H1 (cell line): Measurements from ENCODE around the gene ATP2B3. TPM values are rescaled to one million over a fixed set of nuclear protein-coding genes. Genes with fewer than 3 reads are reported as not detected.

ENCODE experiments used
- CTCF ChIA-PET: fragments of 300-600 bp; sonication (Branson Sonifier 250); formaldehyde crosslinking; loops from one replicate; lab custom pipeline; 2021; ENCODE audit not compliant: partially characterized antibody; lab: Charles Lee
- POLR2A ChIA-PET: fragments of 300-600 bp; sonication (Branson Sonifier 250); formaldehyde crosslinking; loops from one replicate; lab custom pipeline; 2021; ENCODE audit warnings: inconsistent platforms; ENCODE audit not compliant: partially characterized antibody; lab: Charles Lee
- DNase-seq, 2 experiments: peaks; one replicate each; pipeline versions ENCODE4 v3.0.0 to v3.0.0-alpha.2; 2010 to 2022; ENCODE audit warnings: low spot score in 2 of 2, low read depth in 1 of 2, mixed read lengths in 1 of 2
- FAIRE-seq: peaks from 2 replicates; lab custom pipeline; 2011; peaks lifted over from hg19 to GRCh38; lab: Jason Lieb, UNC
- H2AFZ ChIP-seq: 2 replicates; pipeline ENCODE4 v1.8.1; 2012; ENCODE audit warnings: low read length, inconsistent platforms
- H2AK5ac ChIP-seq: 2 replicates; pipeline ENCODE4 v1.6.1; 2013; ENCODE audit warnings: low read depth, low read length
- H2BK120ac ChIP-seq: replicated peaks from 2 replicates; pipeline ENCODE3; 2013; ENCODE audit warnings: low read depth, low read length, inconsistent platforms
- H2BK12ac ChIP-seq: 2 replicates; pipeline ENCODE4 v1.6.1; 2013; ENCODE audit warnings: low read depth, low read length
- H2BK15ac ChIP-seq: 2 replicates; pipeline ENCODE4 v1.6.1; 2013; ENCODE audit warnings: low read length
- H2BK20ac ChIP-seq: 2 replicates; pipeline ENCODE4 v1.6.1; 2013; ENCODE audit warnings: low read length
- H2BK5ac ChIP-seq: 2 replicates; pipeline ENCODE4 v1.6.1; 2013; ENCODE audit warnings: low read depth, low read length
- H3K14ac ChIP-seq: 2 replicates; pipeline ENCODE4 v1.6.1; 2013; ENCODE audit warnings: inconsistent platforms; ENCODE audit not compliant: insufficient read length
- H3K18ac ChIP-seq: 2 replicates; pipeline ENCODE4 v1.6.1; 2013; ENCODE audit warnings: low read length; ENCODE audit errors: extremely low read depth
- H3K23ac ChIP-seq: 2 replicates; pipeline ENCODE4 v1.6.1; 2013; ENCODE audit warnings: inconsistent platforms; ENCODE audit not compliant: insufficient read length
- H3K23me2 ChIP-seq: 2 replicates; pipeline ENCODE4 v1.6.1; 2013; ENCODE audit warnings: low read depth, low read length
- H3K27ac ChIP-seq: 2 replicates; pipeline ENCODE4 v1.6.1; 2011; ENCODE audit warnings: low read depth, low read length, inconsistent platforms
- H3K27me3 ChIP-seq, 4 experiments: replicated peaks in 1 of 4; 1 replicate in 1 of 4; 2 replicates in 3 of 4; pipeline versions ENCODE4 v1.6.1 to v1.8.1; 2011 to 2013; ENCODE audit warnings: low read length in 3 of 4, mild to moderate bottlenecking in 3 of 4, inconsistent platforms in 2 of 4, mixed read lengths in 2 of 4, moderate library complexity in 1 of 4; ENCODE audit not compliant: control insufficient read depth in 3 of 4, insufficient read depth in 3 of 4; ENCODE audit errors: extremely low read depth in 1 of 4
- H3K36me3 ChIP-seq, 4 experiments: 2 replicates each; pipeline versions ENCODE4 v1.6.1 to v1.8.1; 2011 to 2013; ENCODE audit warnings: mild to moderate bottlenecking in 4 of 4, low read length in 3 of 4, moderate library complexity in 2 of 4, control low read depth in 1 of 4, inconsistent platforms in 1 of 4; ENCODE audit not compliant: insufficient read depth in 4 of 4, control insufficient read depth in 2 of 4
- H3K4ac ChIP-seq: replicated peaks from 2 replicates; pipeline ENCODE3; 2013; ENCODE audit warnings: low read length, low read depth, mixed read lengths, inconsistent platforms; ENCODE audit not compliant: insufficient read length
- H3K4me1 ChIP-seq, 4 experiments: replicated peaks in 1 of 4; 1 replicate in 1 of 4; 2 replicates in 3 of 4; pipeline versions ENCODE4 v1.6.1 to v1.8.1; 2011 to 2013; ENCODE audit warnings: low read length in 3 of 4, inconsistent platforms in 2 of 4, mixed read lengths in 1 of 4; ENCODE audit not compliant: insufficient read depth in 4 of 4, control insufficient read depth in 3 of 4
- H3K4me2 ChIP-seq, 2 experiments: 2 replicates each; pipeline versions ENCODE4 v1.6.1 to v1.8.1; 2011 to 2013; ENCODE audit warnings: low read depth in 2 of 2, low read length in 2 of 2, control low read depth in 1 of 2, inconsistent platforms in 1 of 2, mild to moderate bottlenecking in 1 of 2; ENCODE audit not compliant: insufficient read depth in 1 of 2
- H3K4me3 ChIP-seq, 4 experiments: fragments of 200-600, 300-600 bp in 1 of 4; sonication (generic), shearing (Covaris generic), sonication (Bioruptor Twin) in 1 of 4; 2 replicates each; pipeline versions ENCODE4 v1.5.1 to v1.8.1; 2011 to 2016; ENCODE audit warnings: low read length in 4 of 4, low read depth in 3 of 4, control low read depth in 2 of 4, inconsistent platforms in 2 of 4, mild to moderate bottlenecking in 2 of 4, mixed read lengths in 1 of 4, moderate library complexity in 1 of 4; ENCODE audit not compliant: insufficient read depth in 2 of 4; ENCODE audit errors: extremely low read depth in 1 of 4
- H3K56ac ChIP-seq: replicated peaks from 2 replicates; pipeline ENCODE3; 2013; ENCODE audit warnings: low read depth, mild to moderate bottlenecking, mixed read lengths, low read length, inconsistent platforms; ENCODE audit not compliant: insufficient read length
- H3K79me1 ChIP-seq: 2 replicates; pipeline ENCODE4 v1.6.1; 2013; ENCODE audit warnings: low read depth, low read length, control low read depth
- H3K79me2 ChIP-seq, 2 experiments: 2 replicates each; pipeline versions ENCODE4 v1.6.1 to v1.8.1; 2012 to 2013; ENCODE audit warnings: low read length in 2 of 2, mild to moderate bottlenecking in 2 of 2, inconsistent platforms in 1 of 2; ENCODE audit not compliant: insufficient read depth in 2 of 2, control insufficient read depth in 1 of 2
- H3K9ac ChIP-seq, 4 experiments: replicated peaks in 1 of 4; 1 replicate in 1 of 4; 2 replicates in 3 of 4; pipeline versions ENCODE4 v1.6.1 to v1.8.1; 2011 to 2013; ENCODE audit warnings: low read depth in 3 of 4, low read length in 3 of 4, control low read depth in 2 of 4, mild to moderate bottlenecking in 2 of 4, moderate library complexity in 2 of 4, inconsistent platforms in 1 of 4; ENCODE audit errors: extremely low read depth in 1 of 4
- H3K9me3 ChIP-seq, 2 experiments: 2 replicates each; pipeline versions ENCODE4 v1.6.1 to v1.8.1; 2012 to 2013; ENCODE audit warnings: mild to moderate bottlenecking in 2 of 2, moderate library complexity in 2 of 2, control low read depth in 1 of 2, inconsistent platforms in 1 of 2, low read depth in 1 of 2, low read length in 1 of 2, mixed read lengths in 1 of 2; ENCODE audit not compliant: insufficient read depth in 2 of 2
- H4K20me1 ChIP-seq, 2 experiments: replicated peaks in 1 of 2; 2 replicates each; pipeline versions ENCODE3 to v1.8.1; 2011 to 2013; ENCODE audit warnings: inconsistent platforms in 2 of 2, low read length in 2 of 2, mild to moderate bottlenecking in 1 of 2; ENCODE audit not compliant: insufficient read depth in 2 of 2, control insufficient read depth in 1 of 2
- H4K5ac ChIP-seq: 2 replicates; pipeline ENCODE4 v1.6.1; 2013; ENCODE audit warnings: low read length, low read depth, mixed read lengths, inconsistent platforms; ENCODE audit not compliant: insufficient read length
- H4K8ac ChIP-seq: 2 replicates; pipeline ENCODE4 v1.8.0; 2013; ENCODE audit warnings: mild to moderate bottlenecking, moderate library complexity, low read length, inconsistent platforms; ENCODE audit not compliant: insufficient read depth; ENCODE audit errors: extremely low read depth
- H4K91ac ChIP-seq: replicated peaks from 2 replicates; pipeline ENCODE3; 2013; ENCODE audit warnings: low read length, mixed read lengths, inconsistent platforms; ENCODE audit not compliant: insufficient read length
- BRCA1 ChIP-seq: IDR thresholded peaks from 2 replicates; pipeline ENCODE4 v1.6.1; 2012; ENCODE audit warnings: low read depth, low read length, improper control_type of control experiment
- FOSL1 ChIP-seq: IDR thresholded peaks from 2 replicates; pipeline ENCODE4 v1.6.1; 2011; ENCODE audit warnings: mild to moderate bottlenecking, low read depth, low read length, moderate library complexity; ENCODE audit not compliant: insufficient read depth
- JUND ChIP-seq: IDR thresholded peaks from 2 replicates; pipeline ENCODE4 v1.6.1; 2011; ENCODE audit warnings: mild to moderate bottlenecking, improper control_type of control experiment, low read length
- KDM1A ChIP-seq: fragments of 200-600, 300-600 bp; sonication (generic); IDR thresholded peaks from 2 replicates; pipeline ENCODE4 v1.7.1; 2016; ENCODE audit warnings: mild to moderate bottlenecking, low read length, borderline replicate concordance
- KDM5A ChIP-seq: fragments of 200-600 bp; IDR thresholded peaks from 2 replicates; pipeline ENCODE4 v1.7.1; 2012; ENCODE audit warnings: mild to moderate bottlenecking, low read length, inconsistent platforms, mixed read lengths
- MAFK ChIP-seq: IDR thresholded peaks from 2 replicates; pipeline ENCODE4 v1.6.1; 2012; ENCODE audit warnings: low read depth, mild to moderate bottlenecking, improper control_type of control experiment, low read length
- NANOG ChIP-seq: IDR thresholded peaks from 2 replicates; pipeline ENCODE4 v1.6.1; 2011; ENCODE audit warnings: low read length, low read depth, mild to moderate bottlenecking, inconsistent platforms; ENCODE audit not compliant: insufficient read depth, poor library complexity, severe bottlenecking
- NRF1 ChIP-seq: IDR thresholded peaks from 2 replicates; pipeline ENCODE4 v1.6.1; 2011; ENCODE audit warnings: mild to moderate bottlenecking, low read depth, low read length, improper control_type of control experiment
- SIN3A ChIP-seq, 2 experiments: IDR thresholded peaks in 1 of 2; conservative IDR thresholded peaks in 1 of 2; 2 replicates each; pipeline ENCODE4 v1.6.1; 2011 to 2012; ENCODE audit warnings: low read length in 2 of 2, improper control_type of control experiment in 1 of 2, low read depth in 1 of 2, mild to moderate bottlenecking in 1 of 2
- SP1 ChIP-seq: IDR thresholded peaks from 2 replicates; pipeline ENCODE4 v1.6.1; 2011; ENCODE audit warnings: low read depth, low read length
- YY1 ChIP-seq: IDR thresholded peaks from 2 replicates; pipeline ENCODE4 v1.6.1; 2011; ENCODE audit warnings: low read depth, mild to moderate bottlenecking, low read length
- WGBS, 2 experiments: shearing (Covaris generic) in 1 of 2; methylation state at CpG; one replicate each; pipeline versions ENCODE4 v1.1.6 to v1.1.7; 2013 to 2015; ENCODE audit warnings: low lambda C conversion rate in 2 of 2, mixed read lengths in 2 of 2, inconsistent platforms in 1 of 2, low coverage in 1 of 2, missing lambda C conversion rate in 1 of 2; ENCODE audit not compliant: insufficient replicate concordance in 2 of 2, insufficient coverage in 1 of 2, insufficient read length in 1 of 2; ENCODE audit errors: extremely low coverage in 1 of 2, missing lambda C conversion rate in 1 of 2; 5-methylcytosine and 5-hydroxymethylcytosine counted together
- polyA plus RNA-seq, 7 experiments: library from polyadenylated mRNA; depleted of rRNA in 3 of 7; stranded (reverse) in 5 of 7; unstranded in 2 of 7; fragments of >200 nt in 5 of 7; fragments of 200-250 nt in 2 of 7; gene quantifications; 1 replicate in 5 of 7; 2 replicates in 1 of 7; 4 replicates in 1 of 7; pipeline versions ENCODE4 v1.2.1 to v1.2.3, GENCODE V29; 2011 to 2013; ENCODE audit warnings: missing spikeins in 2 of 7, mixed read lengths in 2 of 7
- total RNA-seq: library from RNA; stranded (reverse); fragmentation: NEBNext Ultra II Directional; extraction: Animal tissue kit (Norgen Biotek cat#: 25700); gene quantifications from 2 replicates; pipeline ENCODE4 v1.2.1, GENCODE V29; 2021
- TF ChIP-seq, protein P1 (sequence below): IDR thresholded peaks from 2 replicates; pipeline ENCODE4 v1.6.1; 2011; ENCODE audit warnings: low read length, improper control_type of control experiment

ATP2B3 gene
- total and polyA plus RNA-seq, 2 of the 8 experiments (the other 6 are each of a cell fraction or from before 2014, with no cell fraction given): 0.14 to 0.19 TPM

DNA sequence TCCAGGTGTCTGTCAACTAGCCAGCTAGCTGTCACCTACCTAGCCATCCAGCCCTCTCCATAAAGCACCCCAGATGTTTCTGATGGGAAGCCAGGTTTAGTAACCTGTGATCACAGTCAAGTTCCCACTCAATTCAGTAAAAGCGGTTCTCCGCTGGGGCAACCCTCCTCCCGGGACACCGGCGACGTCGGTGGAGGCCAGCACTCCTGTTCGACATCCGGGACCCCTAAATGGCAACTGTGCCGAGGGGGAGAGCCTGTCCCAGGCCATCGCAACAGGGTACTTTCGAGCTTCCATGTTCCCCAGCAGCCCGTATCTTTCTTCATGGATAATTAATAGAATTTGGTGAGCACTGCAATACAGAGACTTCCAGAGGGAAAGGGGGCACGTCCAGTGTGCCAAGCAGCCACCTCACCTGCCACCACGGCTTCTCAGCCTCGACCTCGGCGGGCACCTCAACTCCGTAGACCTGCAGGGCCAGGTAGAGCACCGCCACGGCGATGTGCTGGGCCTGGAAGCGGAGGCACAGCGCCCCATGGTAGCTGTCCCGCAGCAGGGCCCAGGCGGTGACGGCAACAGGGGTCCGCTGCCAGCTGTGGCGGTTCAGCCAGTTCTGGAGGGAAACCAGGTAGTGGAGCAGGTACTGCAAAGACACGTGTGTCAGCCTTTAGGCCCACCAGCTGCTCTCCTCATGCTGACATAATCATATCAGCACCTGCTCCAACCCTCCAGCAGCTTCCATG lies 74.8 kb downstream of the ATP2B3 start:
- DNase-seq (no peak), FAIRE-seq (no peak)
- POLR2A ChIA-PET: no interaction called here
- Histone ChIP-seq H3K18ac (no peak overlapping the region), H3K56ac (no peak overlapping the region), H2BK15ac (no peak overlapping the region), H4K20me1 (peaks cover 0 to 3% of the 10 kb centered on the region in 2 experiments), H3K4ac (no peak overlapping the region), H3K23me2 (no peaks in the 10 kb centered on the region), H2AFZ (no peak overlapping the region), H3K9ac (no peak overlapping the region), H3K9me3 (no peaks in the 10 kb centered on the region), H3K79me1 (no peaks in the 10 kb centered on the region), H3K4me3 (no peak overlapping the region), H2BK12ac (no peak overlapping the region), H3K23ac (no peak overlapping the region), H4K91ac (no peak overlapping the region), H2BK20ac (no peak overlapping the region), H3K4me1 (no peaks in the 10 kb centered on the region), H2BK5ac (no peak overlapping the region), H2BK120ac (no peak overlapping the region), H3K27me3 (no peaks in the 10 kb centered on the region), H4K8ac (no peak overlapping the region), H3K36me3 (0 out of 8 replicates have a peak, but pooled peaks cover 0 to 6% (median 0%) of the 10 kb centered on the region in 4 experiments), H3K79me2 (no peaks in the 10 kb centered on the region; a peak in 1 of 4 replicates), H2AK5ac (no peak overlapping the region), H3K14ac (no peak overlapping the region), H4K5ac (no peak overlapping the region), H3K4me2 (no peak overlapping the region), H3K27ac (no peak overlapping the region)
- CTCF ChIA-PET: interaction anchor here (1.0 to 1.7 kb wide), 5 partner anchors 11 to 77 kb away, joined by 4 to 6 read pairs (median 4); no protein-coding TSS in a partner anchor
- 94% methylated on average over 20 of the region's 30 CpGs; no CpG with 5 or more reads in 1 of the 2 experiments for WGBS, 2 experiments
- TF ChIP-seq, protein P1, sequence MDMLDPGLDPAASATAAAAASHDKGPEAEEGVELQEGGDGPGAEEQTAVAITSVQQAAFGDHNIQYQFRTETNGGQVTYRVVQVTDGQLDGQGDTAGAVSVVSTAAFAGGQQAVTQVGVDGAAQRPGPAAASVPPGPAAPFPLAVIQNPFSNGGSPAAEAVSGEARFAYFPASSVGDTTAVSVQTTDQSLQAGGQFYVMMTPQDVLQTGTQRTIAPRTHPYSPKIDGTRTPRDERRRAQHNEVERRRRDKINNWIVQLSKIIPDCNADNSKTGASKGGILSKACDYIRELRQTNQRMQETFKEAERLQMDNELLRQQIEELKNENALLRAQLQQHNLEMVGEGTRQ: no peak
- TF ChIP-seq KDM1A (no peak), SP1 (no peak), MAFK (no peak), FOSL1 (no peak), JUND (no peak), KDM5A (no peak), BRCA1 (no peak), YY1 (no peak), NRF1 (no peak), SIN3A (conservative IDR thresholded peaks at IDR 0.05 in 1 of 2, IDR thresholded peaks at IDR 0.05 in 1 of 2; ENCODE audit: low read depth in 1 of 2, low read length in 2 of 2) (no peak), NANOG (no peak)
